GM21529 (cell line): Measurements from ENCODE around the gene ABTB2.
"Not testable (repeated sequence)": the region's sequence is repeated elsewhere in the genome, so short reads cannot be mapped to it uniquely, and the experiment has no call there.

Source experiments
- ATAC-seq: cut with Tn5 transposase; IDR thresholded peaks from one replicate; pipeline ENCODE4 v1.9.1; 2021; ENCODE audit not compliant: unreplicated experiment

The ABTB2 gene

GRCh38 chr11:34357701-34358257 is at the start of gene ABTB2:
TSS of gene ABTB2 (minus strand) at chr11:34358010.
- ATAC-seq = peak; percentile 86

DNA sequence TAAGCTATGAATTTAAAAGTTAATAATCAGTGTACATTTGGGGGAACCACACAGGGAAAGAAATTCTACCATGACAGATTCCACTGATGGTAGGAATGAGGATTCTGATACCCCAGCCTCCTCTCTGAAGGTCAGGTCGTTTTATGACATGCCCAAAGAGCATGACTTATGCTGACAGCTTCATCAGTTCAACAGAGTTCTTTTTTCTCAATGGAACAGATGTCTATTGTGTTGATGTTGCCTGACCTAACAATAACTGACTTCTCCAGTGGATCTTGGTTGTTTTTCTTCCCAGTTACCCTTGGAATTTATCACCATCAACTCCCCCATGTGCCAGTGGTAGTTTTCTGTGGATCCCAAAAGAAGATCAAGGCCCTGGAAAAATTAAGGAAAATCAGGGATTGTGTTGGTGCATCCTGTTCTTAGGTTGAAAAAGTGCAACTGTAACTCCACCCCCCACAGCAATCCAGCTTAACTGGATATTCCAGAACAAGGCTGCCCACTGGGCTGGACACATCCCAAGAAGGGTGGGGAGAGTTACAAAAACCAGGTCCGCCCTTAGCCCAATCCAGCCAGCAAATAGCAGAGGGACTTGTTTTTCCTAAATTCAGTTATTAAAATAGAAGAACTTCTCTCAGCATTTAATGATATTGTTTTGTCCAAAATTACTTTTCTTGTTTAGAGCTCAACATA is 49.5 kb upstream of the ABTB2 start:
- ATAC-seq = no peak

DNA sequence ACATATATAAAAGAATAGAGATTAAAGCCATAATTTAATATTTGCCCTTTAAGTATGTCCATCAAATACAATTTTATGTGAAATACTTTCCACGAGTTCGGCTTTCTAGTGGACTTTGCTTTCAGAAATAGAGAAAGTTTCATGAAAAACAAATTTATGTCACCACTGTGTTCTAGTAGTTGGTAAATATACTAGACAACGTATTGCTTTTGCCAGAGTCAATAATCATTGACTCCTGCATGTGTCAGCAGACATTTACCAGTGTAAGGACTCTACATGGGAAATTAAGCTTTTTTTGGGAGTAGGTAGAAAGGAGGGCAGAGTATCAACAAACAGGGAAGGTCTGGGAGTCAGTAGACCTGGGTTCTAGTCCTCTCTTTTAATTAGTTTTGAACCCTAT is 48.6 kb upstream of the ABTB2 start:
- no peak for ATAC-seq

- ATAC-seq = no peak
Observed at GRCh38 chr11:34405079-34405858, 47.5 kb upstream of the ABTB2 start.

DNA sequence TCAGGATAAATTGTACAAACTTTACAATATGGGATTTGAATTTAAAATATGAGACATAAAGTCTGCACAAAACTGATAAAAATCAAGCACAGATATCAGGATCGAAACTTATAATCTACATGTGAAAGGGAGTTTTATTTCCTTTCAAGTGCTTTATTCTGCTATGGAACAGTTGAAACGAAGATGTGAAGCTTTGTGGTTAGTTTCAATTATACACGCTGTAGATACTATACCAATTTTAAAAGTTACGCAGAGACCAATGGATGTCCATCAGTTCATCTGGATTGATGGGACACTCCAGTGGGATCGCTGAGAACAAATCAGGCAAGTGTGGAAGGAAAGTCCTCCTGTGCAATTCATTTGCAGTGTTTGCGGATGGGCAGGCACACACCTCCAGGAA is 46.5 kb upstream of the ABTB2 start:
- ATAC-seq = no peak

DNA sequence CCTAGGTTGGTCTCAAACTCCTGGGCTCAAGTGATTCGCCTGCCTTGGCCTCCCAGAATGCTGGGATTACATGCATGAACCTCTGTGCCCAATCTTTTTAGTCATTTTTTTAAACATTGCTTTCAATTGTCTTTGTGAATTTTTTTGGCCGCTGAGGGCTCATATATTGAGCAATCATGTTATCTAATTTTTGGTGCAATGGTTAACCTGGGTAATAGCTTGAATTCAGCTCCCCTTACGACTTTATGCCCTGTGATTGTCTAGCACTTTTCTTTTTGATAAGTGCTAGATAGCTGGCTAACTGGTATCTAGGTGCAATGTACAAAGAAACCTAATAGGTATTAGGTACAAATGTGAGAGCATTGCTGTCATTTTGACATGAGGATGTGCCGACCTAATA is 45.6 kb upstream of the ABTB2 start:
- no peak for ATAC-seq

DNA sequence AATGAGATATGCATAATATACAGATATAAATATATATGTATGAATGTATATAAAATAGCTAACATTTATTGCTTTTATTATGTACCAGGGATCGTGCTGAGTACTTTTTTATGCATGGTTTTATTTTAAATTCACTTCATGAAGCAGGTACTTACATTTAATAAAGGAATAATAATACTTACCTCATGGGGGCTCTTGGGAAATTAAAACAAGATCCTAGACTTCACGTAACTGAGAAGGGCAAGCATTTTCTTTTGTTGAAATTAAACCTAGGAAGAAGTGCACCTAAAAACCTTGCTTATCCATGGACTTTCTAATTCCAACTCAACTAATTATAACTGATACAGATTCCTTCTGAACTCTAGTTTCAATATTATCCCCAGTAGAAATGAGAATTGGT is 40.0 kb upstream of the ABTB2 start:
- ATAC-seq = no peak

DNA sequence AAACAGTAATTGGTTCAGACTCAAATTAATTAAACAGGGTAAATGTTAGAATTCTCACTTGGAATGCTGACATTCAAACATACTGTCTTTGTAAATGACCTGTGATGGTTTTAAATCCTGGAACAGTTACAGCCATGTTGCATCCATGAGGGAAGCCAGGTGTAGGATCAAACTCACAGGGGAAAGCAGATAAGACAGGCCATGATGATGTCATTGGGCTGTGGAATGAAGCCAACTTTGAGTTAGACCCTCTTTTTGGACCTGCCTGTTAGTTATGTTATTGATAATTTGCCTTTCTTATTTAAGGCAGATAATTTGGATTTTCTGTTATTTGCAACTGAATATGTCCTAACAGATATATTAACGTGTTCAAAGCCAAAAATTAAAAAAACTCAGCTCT is 39.3 kb upstream of the ABTB2 start:
- ATAC-seq = no peak

DNA sequence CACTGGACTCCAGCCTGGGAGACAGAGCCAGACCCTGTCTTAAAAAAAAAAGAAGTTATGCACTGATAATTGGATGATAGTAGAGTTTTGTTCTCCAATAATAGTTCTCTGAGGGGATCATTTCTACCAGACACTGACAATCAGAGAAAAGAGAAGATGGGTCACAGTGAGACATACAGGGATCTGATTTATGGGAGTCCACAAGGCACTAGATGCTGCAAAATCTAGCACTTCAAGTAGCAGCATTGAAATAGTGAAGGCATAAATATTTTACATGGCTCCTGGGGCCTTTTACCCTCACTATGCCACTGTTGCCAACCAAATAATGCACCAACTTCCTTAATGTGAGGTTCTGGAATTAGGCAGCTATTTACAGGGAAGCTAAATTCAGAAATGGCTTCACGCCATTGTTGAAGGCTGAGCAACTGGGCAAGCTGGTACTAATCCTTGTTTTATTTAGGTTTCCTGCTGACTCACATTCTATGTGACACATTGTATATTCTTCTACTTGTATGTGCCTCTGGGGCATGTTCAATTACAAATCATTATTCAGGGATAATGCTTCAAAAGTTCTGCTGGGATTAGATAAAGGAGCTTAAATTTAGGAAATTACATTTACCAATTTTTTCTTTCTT is 38.2 kb upstream of the ABTB2 start:
- no peak for ATAC-seq

DNA sequence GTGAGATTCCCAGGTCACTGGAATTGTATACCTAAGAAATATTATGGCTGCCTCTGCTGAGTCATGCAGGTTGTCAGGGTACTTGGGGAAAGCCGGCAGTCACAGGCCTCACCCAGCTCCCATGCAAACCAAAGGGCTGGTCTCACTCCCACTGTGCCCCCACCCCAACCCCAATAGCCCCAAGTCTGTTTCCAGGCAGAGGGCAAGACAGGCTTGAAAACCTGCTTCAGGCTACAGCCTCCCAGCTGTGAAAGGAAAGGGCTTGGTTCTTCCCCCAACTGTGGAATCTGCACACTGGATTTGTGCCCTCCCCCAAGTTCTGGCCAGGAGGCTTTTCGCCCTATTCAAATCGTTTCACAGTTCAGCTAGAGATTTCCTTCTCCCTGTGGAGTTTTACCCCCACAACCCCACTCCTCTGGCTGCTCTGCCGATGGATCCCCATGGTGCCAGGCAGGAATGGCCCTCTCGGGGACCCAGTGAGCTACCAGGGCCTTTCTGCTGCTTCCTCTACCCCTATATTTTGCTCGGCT is 37.0 kb upstream of the ABTB2 start:
- ATAC-seq = no peak

DNA sequence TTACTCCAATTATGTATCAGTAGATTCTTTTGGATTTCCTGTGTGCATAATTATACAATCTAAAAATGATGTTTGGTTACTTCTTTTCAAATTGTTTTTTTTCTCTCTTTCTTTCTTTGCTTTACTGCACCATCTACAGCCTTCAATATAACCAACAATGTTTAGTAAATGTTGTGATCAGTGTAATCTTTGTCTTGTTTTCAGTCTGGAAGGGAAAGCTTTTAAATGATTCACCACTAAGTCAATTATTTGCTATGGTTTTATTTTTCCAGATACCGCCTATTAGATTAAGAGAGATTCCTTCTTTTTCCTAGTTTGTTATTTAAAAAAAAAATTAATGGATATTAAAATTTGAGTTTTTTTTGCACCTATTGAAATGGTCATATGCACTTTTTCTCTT is 29.8 kb upstream of the ABTB2 start:
- no peak for ATAC-seq

DNA sequence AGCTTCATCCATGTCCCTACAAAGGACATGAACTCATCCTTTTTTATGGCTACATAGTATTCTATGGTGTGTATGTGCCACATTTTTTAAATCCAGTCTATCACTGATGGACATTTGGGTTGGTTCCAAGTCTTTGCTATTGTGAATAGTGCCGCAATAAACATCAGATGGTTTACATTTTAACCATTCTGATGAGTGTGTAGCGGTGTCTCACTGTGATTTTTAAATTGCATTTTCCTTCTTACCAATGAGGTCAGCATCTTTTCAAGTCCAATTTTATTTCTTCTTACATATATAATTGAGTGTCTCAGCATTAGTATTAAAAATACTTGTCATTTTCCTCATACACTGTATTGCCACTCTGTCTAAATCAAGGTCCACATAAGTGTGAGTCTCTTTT is 28.5 kb upstream of the ABTB2 start:
- not testable (repeated sequence) for ATAC-seq

DNA sequence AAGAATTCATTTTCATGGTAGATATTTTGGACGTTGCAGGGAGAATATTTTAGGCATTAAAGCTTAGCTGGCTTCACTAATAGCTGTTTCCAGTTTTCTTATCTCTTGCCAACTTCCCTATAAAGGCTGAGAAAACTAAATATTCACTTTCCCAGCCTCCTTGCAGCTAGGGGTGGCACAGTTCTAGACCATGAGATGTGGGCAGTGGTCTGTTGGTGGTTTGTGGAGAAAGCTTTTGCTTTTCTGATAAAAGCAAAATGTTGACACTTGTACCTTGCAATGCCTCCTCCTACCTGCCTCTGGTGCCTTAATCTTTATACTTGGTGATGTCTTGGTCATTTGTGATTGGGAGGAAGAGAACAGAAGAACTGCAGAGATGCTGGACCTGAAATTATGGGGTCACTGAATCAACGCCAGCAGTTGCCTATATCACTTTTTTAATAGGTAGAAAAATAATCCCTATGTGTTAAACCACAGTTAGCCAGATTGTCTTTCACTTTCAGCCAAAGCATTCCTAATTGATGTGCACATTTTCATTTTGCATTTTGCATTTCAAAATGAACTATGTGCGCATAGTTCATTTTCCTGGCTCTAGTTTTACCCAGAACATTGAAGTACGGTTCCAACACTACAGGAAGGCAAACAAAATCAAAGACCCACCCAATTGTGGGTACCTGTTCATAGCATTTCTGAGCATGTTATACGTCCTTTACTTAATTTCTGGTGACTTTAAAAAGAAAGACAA is 24.9 kb upstream of the ABTB2 start:
- ATAC-seq = no peak

- no peak for ATAC-seq
Observed at GRCh38 chr11:34381775-34382174, 24.0 kb upstream of the ABTB2 start.

DNA sequence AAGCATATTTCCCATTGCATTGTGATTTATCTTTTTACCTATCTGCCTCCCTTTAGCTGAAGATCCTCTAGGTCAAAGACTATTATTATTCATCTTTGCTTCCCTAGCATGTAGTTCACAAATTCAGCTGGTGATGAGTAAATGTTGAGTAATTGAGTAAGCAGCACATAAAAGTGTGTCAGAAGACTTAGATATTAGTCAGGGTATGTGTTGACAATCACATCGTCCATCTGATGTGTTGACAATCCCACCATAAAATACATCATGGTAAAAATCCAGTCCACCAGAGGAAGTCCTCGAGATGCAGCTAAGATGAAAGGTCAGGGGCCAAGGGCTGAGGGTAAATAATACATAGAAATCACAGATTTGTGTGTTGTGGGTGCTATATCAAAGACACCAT is 22.9 kb upstream of the ABTB2 start:
- ATAC-seq = no peak

DNA sequence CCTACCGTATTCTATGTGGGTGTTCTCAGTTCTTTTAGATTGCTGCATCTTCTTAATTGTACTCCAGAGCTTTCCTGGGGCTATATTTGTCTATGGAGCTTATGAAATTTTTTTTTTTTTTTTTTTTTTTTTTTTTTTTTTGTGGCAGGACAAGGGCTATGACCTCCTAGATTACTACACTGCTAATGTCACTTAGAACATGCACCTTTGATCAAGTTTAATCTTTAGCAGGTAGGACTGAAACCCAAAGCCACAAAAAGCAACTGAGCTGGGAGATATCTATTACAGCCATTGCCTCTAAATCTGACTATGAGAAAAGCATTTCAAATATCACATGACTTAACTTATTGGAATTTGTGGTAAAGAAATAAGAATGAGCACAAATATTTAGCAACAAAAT is 21.7 kb upstream of the ABTB2 start:
- no peak for ATAC-seq

- no peak for ATAC-seq
Observed at GRCh38 chr11:34379079-34379478, 21.3 kb upstream of the ABTB2 start.

GRCh38 chr11:34373727-34374126 is 15.9 kb upstream of the ABTB2 start:
- ATAC-seq = no peak

DNA sequence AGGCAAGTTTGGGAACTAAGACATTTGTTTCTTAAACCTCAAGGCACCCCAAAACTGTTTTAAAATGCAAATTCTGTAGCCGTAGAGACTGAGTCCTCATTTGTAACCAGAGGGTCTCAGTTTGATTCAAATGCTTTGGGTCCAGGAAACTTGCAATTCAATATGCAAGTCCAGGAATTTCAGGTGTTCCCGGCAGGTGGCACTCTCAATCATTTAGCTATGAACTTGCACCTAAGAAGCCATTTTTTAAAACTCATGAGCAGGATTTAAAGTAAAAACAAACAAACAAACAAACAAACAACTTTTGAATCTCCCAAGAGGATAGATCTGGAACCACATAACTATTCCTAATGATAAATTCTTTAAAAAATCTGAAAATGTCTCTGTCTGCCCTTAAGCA is 8.7 kb upstream of the ABTB2 start:
- no peak for ATAC-seq

- ATAC-seq = no peak
Observed at GRCh38 chr11:34364102-34364501, 6.3 kb upstream of the ABTB2 start.
